ENCODE results near the gene WDR90. TPM values are rescaled to one million over a fixed set of nuclear protein-coding genes. Genes with fewer than 3 reads are reported as not detected.

Gene WDR90
- total and polyA plus RNA-seq, 2 of the 13 experiments (the other 11 are each of a cell fraction or from before 2014, with no cell fraction given): 14.9 to 28.9 TPM

- in situ Hi-C loops (cut with HindIII; ENCODE audit: extremely low pct_ligation_motif_present, low pct_unique_long_range_greater_than_20kb): no loop called here
- ATAC-seq: no peak
- Histone ChIP-seq H3K27ac (ENCODE audit: extremely low read length, insufficient read depth, low read length) (no peak overlapping the region), H3K36me3 (replicated peaks in 1 of 2; ENCODE audit: control insufficient read depth in 1 of 2, insufficient read depth in 2 of 2, low read length in 2 of 2) (no peaks in the 10 kb centered on the region), H3K4me2 (ENCODE audit: low read depth, low read length) (peak overlapping the region; percentile 84; the same call in 1 of the 2 replicates), H3K27me3 (ENCODE audit: control insufficient read depth in 1 of 2, insufficient read depth in 2 of 2, low read length in 2 of 2) (peaks cover 7 to 33% of the 10 kb centered on the region in 2 experiments), H3K4me3 (replicated peaks in 1 of 3; ENCODE audit: insufficient read depth in 1 of 3, low read depth in 2 of 3, low read length in 3 of 3) (peak overlapping the region in 1 of 3 experiments; percentile 69; a peak in 1 of 6 replicates), H3K79me2 (ENCODE audit: insufficient read depth, low read length) (peaks cover 2% of the 10 kb centered on the region), H3K9ac (ENCODE audit: insufficient read depth, low read depth, low read length) (no peak overlapping the region), H2AFZ (ENCODE audit: low read length) (no peak overlapping the region), H4K20me1 (ENCODE audit: insufficient read depth, low read length) (no peaks in the 10 kb centered on the region), H3K9me3 (ENCODE audit: low read length) (no peaks in the 10 kb centered on the region), H3K4me1 (ENCODE audit: insufficient read depth, low read length) (peaks cover 26% of the 10 kb centered on the region)
- DNase-seq (ENCODE audit: low spot score): no peak
- POLR2A ChIA-PET: interaction anchor here (3.4 kb wide), 1 partner anchor 27 kb away, joined by 21 read pairs; the partner anchor contains the start of gene ANTKMT
- no peak for FAIRE-seq
- intact Hi-C loops (cut with micrococcal nuclease; ENCODE audit: unreplicated experiment): no loop called here
- CTCF ChIA-PET (ENCODE audit: low intra/inter-chr PET ratio, low total read pairs): no interaction called here
- BruUV-seq (replicated peaks): no TSS peak
- WGBS (ENCODE audit: low lambda C conversion rate): 100% methylated on average over 1 of the region's 22 CpGs
- TF ChIP-seq RARG (CRISPR knock-in tag; IDR thresholded peaks at IDR 0.05; ENCODE audit: low read depth) (no peak), GFI1 (CRISPR knock-in tag; IDR thresholded peaks at IDR 0.05; ENCODE audit: borderline replicate concordance) (no peak), SETDB1 (CRISPR knock-in tag; IDR thresholded peaks at IDR 0.05; ENCODE audit: borderline replicate concordance) (no peak), NONO (IDR thresholded peaks at IDR 0.05) (no peak), NONO (CRISPR knock-in tag; conservative IDR thresholded peaks at IDR 0.05) (no peak), RNF2 (conservative IDR thresholded peaks at IDR 0.05; ENCODE audit: low read depth) (no peak), DBP (CRISPR knock-in tag; IDR thresholded peaks at IDR 0.05; ENCODE audit: not compliant biosample characterization) (no peak), ZNF83 (CRISPR knock-in tag; IDR thresholded peaks at IDR 0.05; ENCODE audit: borderline replicate concordance) (no peak), SP2 (CRISPR knock-in tag; IDR thresholded peaks at IDR 0.05) (no peak), POLR2G (IDR thresholded peaks at IDR 0.05; ENCODE audit: low read depth, low read length) (no peak), KIAA2018 (CRISPR knock-in tag; IDR thresholded peaks at IDR 0.05; ENCODE audit: borderline replicate concordance) (no peak), IRX3 (CRISPR knock-in tag; IDR thresholded peaks at IDR 0.05; ENCODE audit: borderline replicate concordance, low read depth) (no peak), HIVEP1 (CRISPR knock-in tag; IDR thresholded peaks at IDR 0.05) (peak; percentile 21; the same call in 1 of the 2 replicates), KDM2A (CRISPR knock-in tag; IDR thresholded peaks at IDR 0.05; ENCODE audit: borderline replicate concordance, low read depth) (peak; percentile 56), NFYB (CRISPR knock-in tag; IDR thresholded peaks at IDR 0.05) (no peak)
Measured at GRCh38 chr16:693364-693763, 44.2 kb downstream of the WDR90 start.
